ENCODE results near the gene SERPINA6.

DNA sequence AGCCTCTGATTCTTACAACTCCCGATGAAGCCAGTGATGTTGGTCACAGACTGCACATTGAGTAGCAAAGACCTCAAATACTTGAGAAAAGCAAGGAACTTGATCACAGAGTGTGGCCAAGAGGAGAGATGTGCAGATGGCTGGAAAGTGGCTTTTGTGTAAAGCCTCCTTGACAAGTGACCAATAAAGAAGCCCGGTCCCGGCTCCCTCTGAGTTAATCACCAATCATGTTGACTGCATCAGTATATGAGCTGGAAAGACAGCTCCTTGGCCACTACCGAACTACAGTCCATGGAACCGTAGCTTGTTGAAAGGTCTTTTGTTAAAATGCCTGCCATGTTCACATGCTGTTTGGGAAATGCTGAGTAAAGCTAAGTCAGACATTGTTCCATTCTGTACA is 23.7 kb upstream of the SERPINA6 start:
- no peak for TF ChIP-seq POLR2A (IDR thresholded peaks at IDR 0.05)
- TF ChIP-seq CTCF (IDR thresholded peaks at IDR 0.05) = no peak

All from thyroid gland (tissue), 4 donors.